K562 (cell line): Measurements from ENCODE around the gene RBMX2. TPM values are rescaled to one million over a fixed set of nuclear protein-coding genes. Genes with fewer than 3 reads are reported as not detected.

ENCODE experiments used
- BHLHE40 ChIP-seq: IDR thresholded peaks from 2 replicates; pipeline ENCODE4 v1.6.1; 2011; ENCODE audit warnings: low read length, improper control_type of control experiment
- CBFA2T2 ChIP-seq: fragments of 450-650 bp; conservative IDR thresholded peaks from 2 replicates; pipeline ENCODE4 v1.6.1; 2017; ENCODE audit warnings: mild to moderate bottlenecking
- ETV5 ChIP-seq: sonication (generic); formaldehyde crosslinking; IDR thresholded peaks from 2 replicates; pipeline ENCODE4 v1.4.0; 2020; ENCODE audit warnings: low read depth, mild to moderate bottlenecking, missing genetic modification reagents
- EZH2 ChIP-seq: IDR thresholded peaks from 2 replicates; pipeline ENCODE4 v1.6.1; 2012; ENCODE audit warnings: low read depth, mild to moderate bottlenecking, inconsistent platforms, low read length, borderline replicate concordance
- HDAC8 ChIP-seq: fragments of 450-650 bp; IDR thresholded peaks from 2 replicates; pipeline ENCODE4 v1.6.1; 2016; ENCODE audit warnings: mild to moderate bottlenecking, missing genetic modification characterization, moderate library complexity, missing compliant biosample characterization
- JUN ChIP-seq, 2 experiments: sonication (generic) in 1 of 2; formaldehyde crosslinking in 1 of 2; IDR thresholded peaks; 2 replicates each; pipeline versions ENCODE4 v1.6.1 to v1.8.0; 2012 to 2022; ENCODE audit warnings: borderline replicate concordance in 2 of 2, mild to moderate bottlenecking in 2 of 2, improper control_type of control experiment in 1 of 2, low read depth in 1 of 2, low read length in 1 of 2, missing genetic modification reagents in 1 of 2
- NEUROD1 ChIP-seq: fragments of 150-350 bp; IDR thresholded peaks from 2 replicates; pipeline ENCODE4 v1.6.1; 2014; ENCODE audit warnings: borderline replicate concordance, low read length, low read depth; ENCODE audit not compliant: partially characterized antibody
- POLR2B ChIP-seq: fragments of 450-650 bp; IDR thresholded peaks from 2 replicates; pipeline ENCODE4 v1.6.1; 2018; ENCODE audit warnings: low read depth; ENCODE audit not compliant: partially characterized antibody
- SIRT6 ChIP-seq: IDR thresholded peaks from one replicate; pipeline ENCODE4 v1.6.1; 2012; ENCODE audit warnings: low read depth, mild to moderate bottlenecking, control low read depth, inconsistent platforms, low read length, moderate library complexity
- SLC30A9 ChIP-seq: fragments of 250-450 bp; sonication (Bioruptor Pico); IDR thresholded peaks from 2 replicates; pipeline ENCODE4 v1.8.0; 2022; ENCODE audit warnings: mild to moderate bottlenecking, moderate library complexity
- TAL1 ChIP-seq: fragments of 450-650 bp; IDR thresholded peaks from 2 replicates; pipeline ENCODE4 v1.6.1; 2016; ENCODE audit warnings: mild to moderate bottlenecking
- TRIM25 ChIP-seq: fragments of 450-650 bp; IDR thresholded peaks from 2 replicates; pipeline ENCODE4 v1.7.0; 2016; ENCODE audit warnings: borderline replicate concordance
- ZNF407 ChIP-seq: fragments of 450-650 bp; IDR thresholded peaks from 2 replicates; pipeline ENCODE4 v1.6.1; 2016; ENCODE audit warnings: low read depth
- ZNF408 ChIP-seq: fragments of 250-450 bp; sonication (Bioruptor Pico); IDR thresholded peaks from 2 replicates; pipeline ENCODE4 v1.4.0; 2020; ENCODE audit warnings: low read depth, mild to moderate bottlenecking, moderate library complexity
- ZNF586 ChIP-seq: fragments of 450-650 bp; formaldehyde crosslinking; conservative IDR thresholded peaks from 2 replicates; pipeline ENCODE4 v1.4.0; 2020; ENCODE audit warnings: mild to moderate bottlenecking, moderate library complexity
- ZNF764 ChIP-seq: fragments of 250-450 bp; sonication (Bioruptor Pico); IDR thresholded peaks from 2 replicates; pipeline ENCODE4 v1.4.0; 2020; ENCODE audit warnings: low read depth, mild to moderate bottlenecking, moderate library complexity
- polyA plus RNA-seq, 8 experiments: library from polyadenylated mRNA; depleted of rRNA in 4 of 8; stranded (reverse) in 5 of 8; unstranded in 3 of 8; fragments of >200 nt; fragmentation: Nextera tagmentation in 2 of 8; fragmentation: Illumina TruSeq in 1 of 8; extraction: Ambion mirVana in 2 of 8; extraction: Trizol in 1 of 8; gene quantifications; 2 replicates each; pipeline versions ENCODE4 v1.2.1 to v1.2.3, GENCODE V29; 2011 to 2014; ENCODE audit warnings: inconsistent platforms in 1 of 8, missing spikeins in 1 of 8
- total RNA-seq, 7 experiments: library from RNA; depleted of rRNA in 6 of 7; stranded (reverse); fragments of >200 nt in 6 of 7; fragmentation: Illumina TruSeq in 2 of 7; extraction: Trizol in 2 of 7; gene quantifications; 2 replicates each; pipeline versions ENCODE4 v1.2.1 to v1.2.3, GENCODE V29; 2011 to 2021; ENCODE audit warnings: low replicate concordance in 1 of 7
- TF ChIP-seq, protein P1 (sequence below): fragments of 450-650 bp; formaldehyde crosslinking; IDR thresholded peaks from 2 replicates; pipeline ENCODE4 v1.4.0; 2022; ENCODE audit warnings: missing genetic modification characterization

RBMX2 gene
- total and polyA plus RNA-seq, 9 of the 15 experiments (the other 6 are each of a cell fraction or from before 2014, with no cell fraction given): 27.2 to 62.5 (median 54.1) TPM

- TF ChIP-seq ZNF407 (no peak), EZH2 (no peak), NEUROD1 (no peak), BHLHE40 (no peak), SIRT6 (no peak), ZNF586 (CRISPR knock-in tag) (no peak), TAL1 (no peak), HDAC8 (tag) (no peak), ZNF408 (CRISPR knock-in tag) (no peak), SLC30A9 (CRISPR knock-in tag) (no peak), ETV5 (no peak), CBFA2T2 (no peak), ZNF764 (CRISPR knock-in tag) (no peak), JUN (IDR thresholded peaks at IDR 0.05; ENCODE audit: borderline replicate concordance, low read depth, low read length) (no peak), JUN (CRISPR knock-in tag; IDR thresholded peaks at IDR 0.05; ENCODE audit: borderline replicate concordance) (no peak), TRIM25 (no peak), POLR2B (peak; percentile 88)
- TF ChIP-seq, protein P1, sequence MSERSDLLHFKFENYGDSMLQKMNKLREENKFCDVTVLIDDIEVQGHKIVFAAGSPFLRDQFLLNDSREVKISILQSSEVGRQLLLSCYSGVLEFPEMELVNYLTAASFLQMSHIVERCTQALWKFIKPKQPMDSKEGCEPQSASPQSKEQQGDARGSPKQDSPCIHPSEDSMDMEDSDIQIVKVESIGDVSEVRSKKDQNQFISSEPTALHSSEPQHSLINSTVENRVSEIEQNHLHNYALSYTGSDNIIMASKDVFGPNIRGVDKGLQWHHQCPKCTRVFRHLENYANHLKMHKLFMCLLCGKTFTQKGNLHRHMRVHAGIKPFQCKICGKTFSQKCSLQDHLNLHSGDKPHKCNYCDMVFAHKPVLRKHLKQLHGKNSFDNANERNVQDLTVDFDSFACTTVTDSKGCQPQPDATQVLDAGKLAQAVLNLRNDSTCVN (CRISPR knock-in tag): no peak
These were observed at the start of gene RBMX2 (continued) for GRCh38 chrX:130401415-130402207.
